ENCODE results near the gene MAPK14.
"Not testable (repeated sequence)": the region's sequence is repeated elsewhere in the genome, so short reads cannot be mapped to it uniquely, and the experiment has no call there.

The MAPK14 gene

DNA sequence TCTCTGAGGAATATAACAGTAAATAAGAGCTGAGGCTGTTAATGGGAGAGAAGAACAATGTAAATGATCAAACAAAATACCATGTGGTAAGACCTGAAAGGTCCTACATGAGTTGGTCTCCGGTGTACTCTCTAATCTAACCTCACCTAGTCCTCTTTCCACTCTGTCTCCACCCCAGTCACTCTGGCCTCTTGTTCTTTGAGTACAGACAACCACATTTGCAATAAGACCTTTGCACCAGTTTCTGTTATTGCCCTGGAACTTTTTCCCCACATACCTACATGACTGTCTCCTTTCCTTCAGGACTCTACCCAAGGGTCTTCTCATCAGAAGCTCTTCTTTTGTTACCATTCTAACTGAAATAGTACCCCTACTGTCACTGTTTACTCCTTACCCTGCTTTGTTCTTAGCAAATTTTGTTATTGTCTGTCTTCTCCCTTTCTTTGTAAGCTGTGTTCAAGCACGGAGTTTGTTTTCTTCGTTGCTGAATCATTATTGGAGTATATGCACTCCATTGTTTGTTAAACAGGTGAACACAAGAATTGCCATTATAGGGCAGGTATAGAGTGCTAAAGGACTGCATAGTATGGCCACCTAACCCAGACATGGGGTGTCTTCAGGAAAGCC, 37.3 kb downstream of the MAPK14 start:
- DNase-seq: no peak
- in situ Hi-C loops (cut with HindIII; ENCODE audit: low pct_ligation_motif_present, low pct_unique_long_range_greater_than_20kb, low sequenced_read_pairs): no loop called here

DNA sequence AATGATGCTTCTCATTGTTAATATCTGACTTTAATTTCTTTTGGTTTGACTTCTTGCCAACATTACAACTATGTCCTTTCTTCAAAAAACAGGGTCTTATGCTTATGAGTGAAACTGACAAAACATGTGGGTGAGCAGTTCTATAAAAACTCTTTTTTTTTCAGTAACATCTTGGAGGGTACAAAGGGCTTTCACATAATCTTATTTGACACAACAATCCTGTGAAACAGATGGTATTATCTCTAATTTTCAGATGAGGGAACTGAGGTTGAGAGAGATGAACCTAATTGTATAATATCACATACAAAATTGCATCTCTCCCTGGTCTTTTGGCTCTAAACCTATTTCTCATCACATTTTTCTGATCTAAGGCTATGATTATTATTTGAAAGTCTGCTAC, 38.3 kb downstream of the MAPK14 start:
- in situ Hi-C loops (cut with HindIII; ENCODE audit: low pct_ligation_motif_present, low pct_unique_long_range_greater_than_20kb, low sequenced_read_pairs): no loop called here
- no peak for DNase-seq

DNA sequence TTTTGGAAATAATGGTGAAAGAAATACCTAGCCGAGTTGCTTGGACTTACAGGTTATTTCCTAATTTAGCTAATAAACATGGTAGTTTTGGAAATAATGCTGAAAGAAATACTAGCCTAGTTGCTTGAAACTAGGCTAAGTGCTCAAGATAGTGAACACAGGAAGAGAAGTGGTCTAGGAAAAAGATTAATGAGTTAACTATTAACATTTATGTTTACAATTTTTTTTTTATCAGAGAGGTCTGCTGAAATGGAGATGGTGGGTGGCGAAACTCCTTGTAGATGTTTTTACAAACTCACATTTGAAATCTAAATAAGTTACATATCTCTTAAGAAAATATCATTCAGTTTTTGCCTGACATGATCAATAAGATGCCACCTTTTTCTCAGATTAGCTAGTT, 39.2 kb downstream of the MAPK14 start:
- no peak for DNase-seq
- in situ Hi-C loops (cut with HindIII; ENCODE audit: low pct_ligation_motif_present, low pct_unique_long_range_greater_than_20kb, low sequenced_read_pairs): no loop called here

DNA sequence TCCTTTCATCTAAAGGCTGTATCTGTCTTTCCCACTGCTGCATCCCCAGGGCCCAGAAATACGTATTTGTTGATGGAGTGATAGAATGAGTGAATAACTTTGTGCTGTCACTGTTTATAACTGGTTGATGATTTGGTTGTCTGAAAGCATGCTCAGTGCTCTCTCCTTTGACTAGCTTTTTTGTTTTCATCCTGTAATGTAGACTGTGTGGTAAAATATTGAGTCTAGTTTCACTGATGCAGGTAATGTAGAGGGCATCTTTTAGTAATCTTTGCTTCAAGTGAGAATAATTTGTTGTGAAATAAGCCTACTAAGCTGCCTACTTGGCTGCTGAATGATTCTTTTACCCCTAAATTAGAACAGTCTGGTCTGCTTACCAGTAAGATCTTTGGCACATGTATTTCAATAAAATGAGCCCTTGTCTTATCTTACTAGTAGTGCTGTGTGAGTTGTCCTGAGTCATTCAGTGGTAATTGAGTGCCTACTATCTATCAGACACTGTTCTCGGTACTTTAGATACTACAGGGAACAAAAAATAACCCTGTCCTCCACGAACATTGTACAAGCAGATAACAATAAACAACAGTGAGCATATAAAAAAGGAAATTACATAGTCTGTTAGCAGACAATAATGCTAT, 39.9 kb downstream of the MAPK14 start:
- DNase-seq: no peak
- in situ Hi-C loops (cut with HindIII; ENCODE audit: low pct_ligation_motif_present, low pct_unique_long_range_greater_than_20kb, low sequenced_read_pairs): no loop called here

DNA sequence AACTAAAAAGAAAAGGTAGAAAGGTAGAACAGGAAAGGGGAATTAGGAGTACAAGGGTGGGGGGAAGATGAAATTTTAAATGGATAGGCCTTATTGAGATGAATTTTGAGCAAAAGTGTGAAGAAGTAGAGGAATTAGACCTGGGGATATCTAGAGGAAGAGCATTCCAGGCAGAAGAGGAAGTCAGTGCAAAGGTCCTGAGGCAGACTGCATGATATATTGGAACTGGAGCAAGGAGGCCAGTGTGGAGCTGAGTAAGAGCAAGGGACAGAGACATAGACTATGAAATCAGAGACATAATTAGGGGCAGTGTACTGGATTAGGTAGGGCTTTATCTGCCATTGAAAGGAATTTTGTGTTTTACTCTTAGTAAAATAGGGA, 40.4 kb downstream of the MAPK14 start:
- in situ Hi-C loops (cut with HindIII; ENCODE audit: low pct_ligation_motif_present, low pct_unique_long_range_greater_than_20kb, low sequenced_read_pairs): no loop called here
- DNase-seq: no peak

DNA sequence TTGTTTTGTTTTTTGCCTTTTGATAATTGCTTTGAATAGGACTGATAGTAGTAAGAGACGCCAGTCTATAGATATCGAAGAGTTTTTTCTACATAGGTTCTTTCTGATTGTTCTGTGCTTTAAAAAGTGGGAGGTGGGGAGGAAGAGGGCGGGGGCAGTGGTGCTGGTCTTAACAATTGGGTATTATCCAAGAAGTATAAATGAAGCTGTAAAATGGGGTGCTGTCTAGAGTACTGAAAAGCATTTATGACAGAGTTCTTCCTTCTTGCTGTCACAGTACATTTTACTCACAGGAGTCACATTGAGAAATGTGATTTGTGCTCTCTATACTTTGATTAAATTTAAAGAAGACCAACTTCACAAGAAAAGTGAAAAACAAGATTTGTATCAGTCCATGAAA, 41.0 kb downstream of the MAPK14 start:
- DNase-seq: no peak
- in situ Hi-C loops (cut with HindIII; ENCODE audit: low pct_ligation_motif_present, low pct_unique_long_range_greater_than_20kb, low sequenced_read_pairs): no loop called here

DNA sequence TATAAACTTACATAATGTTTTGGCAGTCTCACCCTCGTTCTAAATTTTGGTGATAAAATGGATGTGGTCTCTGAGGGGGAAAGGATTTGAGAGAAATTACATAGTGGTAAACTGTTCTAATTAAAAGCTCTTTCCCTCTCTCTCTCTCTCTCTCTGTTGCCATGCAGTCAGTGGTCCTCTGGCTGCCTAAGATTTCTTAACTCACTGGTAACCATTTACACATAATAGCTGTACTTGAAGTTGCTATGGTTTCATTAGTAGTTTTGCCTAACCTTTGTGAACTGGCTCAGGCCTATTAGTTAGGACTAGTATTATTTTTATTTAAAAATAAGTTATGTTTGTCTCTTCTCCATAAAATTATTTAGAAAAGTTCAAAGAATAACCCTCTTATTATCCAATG, 42.0 kb downstream of the MAPK14 start:
- in situ Hi-C loops (cut with HindIII; ENCODE audit: low pct_ligation_motif_present, low pct_unique_long_range_greater_than_20kb, low sequenced_read_pairs): no loop called here
- DNase-seq: no peak

DNA sequence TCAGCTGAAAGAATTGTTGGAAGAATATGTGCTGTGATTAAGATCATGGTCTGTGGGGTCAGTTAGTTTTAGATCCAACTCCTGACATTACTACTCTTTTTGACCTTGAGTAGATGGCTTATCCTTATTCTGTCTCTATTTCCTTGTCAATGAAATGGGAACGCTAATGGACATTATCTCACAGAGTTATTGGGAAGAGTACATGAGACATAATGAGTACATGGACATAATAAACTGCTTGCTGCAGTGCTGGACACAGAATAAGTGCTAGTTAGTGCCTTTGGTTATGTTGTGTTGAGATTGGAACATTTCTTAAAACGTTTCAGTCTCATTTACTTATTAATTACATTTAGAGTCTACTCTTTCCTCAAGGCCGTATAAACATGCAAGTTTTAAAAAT, 42.6 kb downstream of the MAPK14 start:
- DNase-seq: no peak
- in situ Hi-C loops (cut with HindIII; ENCODE audit: low pct_ligation_motif_present, low pct_unique_long_range_greater_than_20kb, low sequenced_read_pairs): no loop called here

DNA sequence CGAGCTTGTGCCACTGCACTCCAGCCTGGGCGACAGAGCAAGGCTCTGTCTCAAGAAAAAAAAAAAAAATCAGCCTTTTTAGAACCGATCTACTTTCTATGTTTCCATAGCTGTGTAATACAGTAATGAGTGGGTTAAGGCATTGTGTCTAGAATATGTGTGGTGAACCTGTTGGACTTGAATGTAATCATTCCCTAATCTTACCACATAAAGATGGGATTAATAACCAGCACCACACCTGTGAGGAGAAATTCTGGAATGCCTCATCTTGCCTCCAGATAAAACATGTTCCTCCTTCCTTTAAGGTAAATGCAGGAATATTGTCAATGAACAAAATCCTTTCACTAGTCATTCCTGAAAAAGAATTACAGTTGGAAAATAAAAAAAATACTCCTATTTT, 43.7 kb downstream of the MAPK14 start:
- no peak for DNase-seq
- in situ Hi-C loops (cut with HindIII; ENCODE audit: low pct_ligation_motif_present, low pct_unique_long_range_greater_than_20kb, low sequenced_read_pairs): no loop called here

DNA sequence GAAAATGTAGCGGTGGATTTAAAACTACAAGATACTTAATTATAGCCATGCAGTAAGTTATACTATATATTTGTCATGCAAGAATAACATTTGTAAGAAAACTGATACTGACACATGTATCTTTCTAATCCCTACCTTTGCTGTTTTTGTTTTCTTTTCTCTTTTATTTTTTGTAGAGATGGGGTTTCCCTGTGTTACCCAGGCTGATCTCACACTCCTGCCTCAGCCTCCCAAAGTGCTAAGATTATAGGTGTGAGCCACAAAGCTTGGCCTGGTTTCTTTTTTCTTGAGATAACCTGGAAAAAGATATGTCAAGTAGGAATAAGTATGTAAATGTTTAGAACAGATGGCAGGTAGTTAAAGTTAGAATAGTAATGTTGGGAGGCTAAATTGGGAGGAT, 44.1 kb downstream of the MAPK14 start:
- no peak for DNase-seq
- in situ Hi-C loops (cut with HindIII; ENCODE audit: low pct_ligation_motif_present, low pct_unique_long_range_greater_than_20kb, low sequenced_read_pairs): no loop called here

DNA sequence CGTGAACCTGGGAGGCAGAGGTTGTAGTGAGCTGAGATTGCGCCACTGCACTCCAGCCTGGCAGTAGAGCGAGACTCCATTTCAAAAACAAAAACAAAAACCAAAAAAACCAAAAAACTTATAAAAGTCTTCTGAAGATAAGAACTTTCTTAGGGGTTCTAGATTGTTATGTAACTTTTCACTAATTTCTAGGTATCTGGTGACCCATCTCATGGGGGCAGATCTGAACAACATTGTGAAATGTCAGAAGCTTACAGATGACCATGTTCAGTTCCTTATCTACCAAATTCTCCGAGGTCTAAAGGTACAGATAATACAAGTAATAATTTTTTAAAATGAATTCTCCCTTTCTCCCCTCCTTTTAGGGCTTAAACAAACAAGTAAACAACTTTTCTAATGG, 45.1 kb downstream of the MAPK14 start:
- in situ Hi-C loops (cut with HindIII; ENCODE audit: low pct_ligation_motif_present, low pct_unique_long_range_greater_than_20kb, low sequenced_read_pairs): no loop called here
- no peak for DNase-seq

DNA sequence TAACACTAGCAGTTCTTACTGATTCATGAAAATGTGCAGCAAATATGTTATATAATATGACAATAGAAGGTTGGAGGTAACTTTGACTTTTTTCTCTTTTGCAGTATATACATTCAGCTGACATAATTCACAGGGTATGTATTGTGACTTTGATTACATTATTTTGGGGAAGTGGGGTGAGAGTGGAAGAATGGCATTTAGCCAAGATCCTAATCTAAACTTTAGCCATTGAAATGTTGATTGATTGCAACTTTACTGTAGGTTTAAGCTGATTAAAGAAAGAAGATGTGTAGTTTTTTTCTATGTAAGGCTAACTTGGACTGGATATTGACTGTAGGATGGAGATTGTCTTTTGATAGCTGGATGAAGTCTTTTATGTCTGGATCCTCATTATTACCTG, 46.0 kb downstream of the MAPK14 start:
- in situ Hi-C loops (cut with HindIII; ENCODE audit: low pct_ligation_motif_present, low pct_unique_long_range_greater_than_20kb, low sequenced_read_pairs): no loop called here
- no peak for DNase-seq

DNA sequence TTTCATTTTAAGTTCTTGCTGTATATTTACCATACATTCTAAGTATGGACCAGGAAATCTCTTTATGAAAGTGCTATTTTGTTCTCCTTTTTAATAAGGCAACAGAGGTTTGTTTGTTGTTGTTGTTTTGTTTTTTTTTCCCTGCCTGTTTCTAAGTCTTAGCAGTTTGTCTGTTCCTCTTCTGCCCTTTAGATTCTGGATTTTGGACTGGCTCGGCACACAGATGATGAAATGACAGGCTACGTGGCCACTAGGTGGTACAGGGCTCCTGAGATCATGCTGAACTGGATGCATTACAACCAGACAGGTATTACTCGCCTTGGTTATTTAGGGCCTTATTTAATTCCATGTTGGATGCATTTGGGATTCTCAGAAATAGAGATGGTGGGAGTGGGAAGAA, 48.0 kb downstream of the MAPK14 start:
- no peak for DNase-seq
- in situ Hi-C loops (cut with HindIII; ENCODE audit: low pct_ligation_motif_present, low pct_unique_long_range_greater_than_20kb, low sequenced_read_pairs): no loop called here

DNA sequence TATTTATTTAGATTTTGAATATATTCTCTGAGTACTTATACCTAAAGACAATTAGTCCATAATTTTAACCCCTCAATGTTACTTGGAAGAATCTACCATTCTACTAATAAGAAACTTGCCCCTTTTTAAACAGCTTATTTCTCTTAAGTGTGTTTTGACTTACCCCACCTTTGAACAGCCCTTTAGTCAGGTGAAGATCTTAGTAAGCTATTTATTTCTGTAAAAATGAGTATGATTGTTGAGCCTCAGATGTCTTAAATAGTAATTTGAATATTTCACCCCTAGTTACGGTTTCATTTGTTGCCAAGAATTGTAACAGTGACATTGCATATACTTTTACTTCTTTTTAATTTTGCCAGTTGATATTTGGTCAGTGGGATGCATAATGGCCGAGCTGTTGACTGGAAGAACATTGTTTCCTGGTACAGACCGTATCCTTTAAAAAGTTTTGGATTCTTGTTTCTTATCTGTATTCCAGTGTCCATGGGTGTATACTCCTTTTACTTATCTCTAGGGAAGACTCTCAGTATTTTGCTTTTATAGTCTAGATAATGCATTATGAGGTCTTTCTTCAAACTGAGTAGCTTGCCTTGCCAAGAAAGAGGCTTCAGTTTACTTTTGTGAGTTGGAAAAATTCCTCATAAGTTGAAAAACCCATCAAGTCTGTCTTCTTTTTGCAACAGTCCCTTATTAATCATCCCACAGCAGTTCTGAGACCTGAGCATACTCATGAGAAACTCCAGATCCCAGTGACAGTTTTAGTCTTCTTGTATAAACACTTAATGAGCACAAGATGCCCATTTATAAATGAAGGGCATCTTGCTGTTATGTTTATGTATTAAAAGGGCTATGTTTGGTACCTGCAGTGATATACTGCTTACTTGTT, 48.8 kb downstream of the MAPK14 start:
- no peak for DNase-seq
- in situ Hi-C loops (cut with HindIII; ENCODE audit: low pct_ligation_motif_present, low pct_unique_long_range_greater_than_20kb, low sequenced_read_pairs): no loop called here

DNA sequence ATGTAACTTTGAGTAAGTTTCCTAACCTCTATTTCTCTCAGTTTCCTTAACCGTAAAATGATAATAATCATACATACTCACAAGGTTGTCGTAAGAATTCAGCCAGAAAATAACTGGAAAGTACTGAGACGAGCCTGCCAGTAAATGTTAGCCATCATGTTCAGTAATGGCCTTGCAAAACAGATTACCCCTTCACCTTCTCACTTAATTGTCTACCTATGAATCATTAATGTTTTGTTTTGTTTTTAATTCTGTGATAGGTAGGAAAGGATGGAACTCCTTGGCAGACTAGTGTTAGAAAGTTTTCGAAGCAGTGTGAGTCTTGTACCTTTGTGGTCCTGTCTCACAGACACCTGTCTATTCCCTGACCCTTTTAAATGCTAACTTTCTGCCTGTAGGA, 50.6 kb downstream of the MAPK14 start:
- in situ Hi-C loops (cut with HindIII; ENCODE audit: low pct_ligation_motif_present, low pct_unique_long_range_greater_than_20kb, low sequenced_read_pairs): no loop called here
- no peak for DNase-seq

DNA sequence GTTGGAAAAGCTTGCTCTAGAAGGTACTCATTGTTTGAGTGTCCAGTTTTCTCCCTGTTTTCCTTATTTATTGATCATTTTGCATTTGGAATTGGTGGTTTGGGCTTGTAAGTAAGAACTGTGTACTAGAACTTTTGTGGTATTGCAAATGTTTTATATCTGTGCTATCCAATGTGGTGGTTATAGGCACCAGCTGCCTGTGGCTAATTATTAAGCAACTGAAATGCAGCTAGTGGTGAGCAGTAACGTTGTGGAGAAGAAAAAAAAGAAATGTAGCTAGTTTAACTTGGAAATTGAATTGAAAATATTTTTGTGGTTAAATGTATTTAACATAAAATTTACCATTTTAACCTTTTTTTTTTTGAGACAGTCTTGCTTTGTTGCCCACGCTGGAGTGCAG, 52.0 kb downstream of the MAPK14 start:
- no peak for DNase-seq
- in situ Hi-C loops (cut with HindIII; ENCODE audit: low pct_ligation_motif_present, low pct_unique_long_range_greater_than_20kb, low sequenced_read_pairs): no loop called here

DNA sequence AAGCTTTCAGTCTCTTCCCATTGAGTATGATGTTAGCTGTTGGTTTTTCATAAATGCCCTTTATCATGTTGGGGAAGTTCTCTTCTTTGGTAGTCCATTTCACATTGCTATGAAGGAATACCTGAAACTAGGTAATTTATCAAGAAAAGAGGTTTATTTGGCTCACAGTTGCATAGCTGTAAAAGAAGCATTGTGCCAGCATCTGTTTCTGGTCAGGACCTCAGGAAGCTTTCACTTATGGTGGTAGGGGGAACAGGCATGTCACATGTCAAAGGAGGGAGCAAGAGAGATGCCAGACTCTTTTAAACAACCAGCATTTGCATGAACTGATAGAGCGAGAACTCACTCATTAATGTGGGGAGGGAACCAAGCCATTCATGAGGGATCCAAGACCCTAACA, 54.7 kb downstream of the MAPK14 start:
- in situ Hi-C loops (cut with HindIII; ENCODE audit: low pct_ligation_motif_present, low pct_unique_long_range_greater_than_20kb, low sequenced_read_pairs): no loop called here
- DNase-seq: no peak

DNA sequence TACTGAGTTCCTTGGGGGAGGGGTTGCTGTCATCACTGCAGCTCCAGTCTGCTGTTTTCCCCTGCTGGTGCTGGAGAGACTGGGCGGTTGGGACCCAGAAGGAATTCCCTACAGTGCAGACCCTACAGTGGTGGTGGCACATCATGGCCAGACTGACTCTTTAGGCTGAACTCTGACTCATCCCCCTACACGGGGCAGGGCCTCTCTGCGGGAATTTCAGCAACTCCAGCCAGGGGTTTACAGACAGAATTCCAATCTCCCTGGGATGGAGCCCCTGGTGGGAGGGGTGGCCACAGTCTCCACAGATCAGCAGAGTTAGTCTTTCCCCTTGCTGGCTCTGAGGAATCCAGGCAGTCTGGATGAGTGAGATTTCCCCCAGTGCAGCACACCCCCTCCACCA, 55.8 kb downstream of the MAPK14 start:
- in situ Hi-C loops (cut with HindIII; ENCODE audit: low pct_ligation_motif_present, low pct_unique_long_range_greater_than_20kb, low sequenced_read_pairs): no loop called here
- no peak for DNase-seq

DNA sequence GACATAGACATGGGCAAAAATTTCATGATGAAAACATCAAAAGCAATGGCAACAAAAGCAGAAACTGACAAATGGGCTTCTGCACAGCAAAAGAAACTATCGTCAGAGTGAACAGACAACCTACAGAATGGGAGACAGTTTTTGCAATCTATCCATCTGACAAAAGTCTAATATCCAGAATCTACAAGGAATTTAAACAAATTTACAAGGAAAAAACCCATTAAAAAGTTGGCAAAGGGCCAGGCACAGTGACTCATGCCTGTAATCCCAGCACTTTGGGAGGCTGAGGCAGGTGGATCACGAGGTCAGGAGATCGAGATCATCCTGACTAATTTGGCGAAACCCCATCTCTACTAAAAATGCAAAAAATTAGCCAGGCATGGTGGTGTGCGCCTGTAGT, 60.6 kb downstream of the MAPK14 start:
- DNase-seq; in situ Hi-C loops (cut with HindIII; ENCODE audit: low pct_ligation_motif_present, low pct_unique_long_range_greater_than_20kb, low sequenced_read_pairs): not testable (repeated sequence)

DNA sequence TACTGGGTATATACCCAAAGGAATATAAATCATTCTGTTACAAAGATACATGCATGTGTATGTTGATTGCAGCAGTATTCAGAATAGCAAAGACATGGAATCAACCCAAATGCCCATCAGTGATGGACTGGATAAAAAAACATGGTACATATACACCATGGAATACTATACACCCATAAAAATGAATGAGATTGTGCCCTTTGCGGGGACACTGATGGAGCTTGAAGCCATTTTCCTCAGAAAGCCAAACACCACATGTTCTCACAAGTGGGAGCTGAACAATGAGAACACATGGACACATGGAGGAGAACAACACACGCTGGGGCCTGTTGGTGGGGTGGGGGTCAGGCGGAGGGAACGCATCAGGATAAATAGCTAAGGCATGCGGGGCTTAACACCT, 61.4 kb downstream of the MAPK14 start:
- DNase-seq: no peak
- in situ Hi-C loops (cut with HindIII; ENCODE audit: low pct_ligation_motif_present, low pct_unique_long_range_greater_than_20kb, low sequenced_read_pairs): no loop called here

All from ACHN (cell line).